Measurements from ENCODE around the gene NLRP11. TPM values are rescaled to one million over a fixed set of nuclear protein-coding genes. Genes with fewer than 3 reads are reported as not detected.

The NLRP11 gene
- total and polyA plus RNA-seq, 2 experiments from 2014 or later: not detected

- TF ChIP-seq ZNF462 (CRISPR knock-in tag; IDR thresholded peaks at IDR 0.05) (no peak), ETS1 (IDR thresholded peaks at IDR 0.05) (no peak)
- TF ChIP-seq, protein P1, sequence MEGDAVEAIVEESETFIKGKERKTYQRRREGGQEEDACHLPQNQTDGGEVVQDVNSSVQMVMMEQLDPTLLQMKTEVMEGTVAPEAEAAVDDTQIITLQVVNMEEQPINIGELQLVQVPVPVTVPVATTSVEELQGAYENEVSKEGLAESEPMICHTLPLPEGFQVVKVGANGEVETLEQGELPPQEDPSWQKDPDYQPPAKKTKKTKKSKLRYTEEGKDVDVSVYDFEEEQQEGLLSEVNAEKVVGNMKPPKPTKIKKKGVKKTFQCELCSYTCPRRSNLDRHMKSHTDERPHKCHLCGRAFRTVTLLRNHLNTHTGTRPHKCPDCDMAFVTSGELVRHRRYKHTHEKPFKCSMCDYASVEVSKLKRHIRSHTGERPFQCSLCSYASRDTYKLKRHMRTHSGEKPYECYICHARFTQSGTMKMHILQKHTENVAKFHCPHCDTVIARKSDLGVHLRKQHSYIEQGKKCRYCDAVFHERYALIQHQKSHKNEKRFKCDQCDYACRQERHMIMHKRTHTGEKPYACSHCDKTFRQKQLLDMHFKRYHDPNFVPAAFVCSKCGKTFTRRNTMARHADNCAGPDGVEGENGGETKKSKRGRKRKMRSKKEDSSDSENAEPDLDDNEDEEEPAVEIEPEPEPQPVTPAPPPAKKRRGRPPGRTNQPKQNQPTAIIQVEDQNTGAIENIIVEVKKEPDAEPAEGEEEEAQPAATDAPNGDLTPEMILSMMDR (conservative IDR thresholded peaks at IDR 0.05; ENCODE audit: low read depth in 2 of 2): no peak
Measured at GRCh38 chr19:55778331-55778730, 53.5 kb downstream of the NLRP11 start (continued).

DNA sequence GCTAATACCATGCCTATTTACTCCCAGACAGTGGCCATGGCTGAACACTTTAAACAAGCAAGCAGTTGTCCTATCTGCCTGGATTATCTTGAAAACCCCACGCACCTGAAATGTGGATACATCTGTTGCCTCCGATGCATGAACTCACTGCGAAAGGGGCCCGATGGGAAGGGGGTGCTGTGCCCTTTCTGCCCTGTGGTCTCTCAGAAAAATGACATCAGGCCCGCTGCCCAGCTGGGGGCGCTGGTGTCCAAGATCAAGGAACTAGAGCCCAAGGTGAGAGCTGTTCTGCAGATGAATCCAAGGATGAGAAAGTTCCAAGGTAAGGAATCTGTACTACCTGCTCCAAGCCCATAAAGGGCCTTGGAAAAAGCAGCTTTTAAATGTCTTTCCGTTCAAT is 54.3 kb downstream of the NLRP11 start:
- no peak for ATAC-seq
- no peak overlapping the region for H3K27ac ChIP-seq (ENCODE audit: low read depth)
- H4K20me1 ChIP-seq (replicated peaks; ENCODE audit: insufficient read depth): no peaks in the 10 kb centered on the region
- no peaks in the 10 kb centered on the region for H3K4me1 Mint-ChIP-seq
- no peaks in the 10 kb centered on the region for H3K79me2 ChIP-seq (replicated peaks; ENCODE audit: insufficient read depth)
- no peaks in the 10 kb centered on the region for H3K4me1 ChIP-seq (ENCODE audit: insufficient read depth)
- no peaks in the 10 kb centered on the region for H3K9me2 ChIP-seq (ENCODE audit: insufficient read depth)
- no peak overlapping the region for H3K4me3 ChIP-seq
- H3K27ac Mint-ChIP-seq: no peak overlapping the region
- peaks cover 80% of the 10 kb centered on the region for H3K9me3 Mint-ChIP-seq
- H3K4me2 ChIP-seq: no peak overlapping the region
- peaks cover 37% of the 10 kb centered on the region; the same call in 2 of the 3 replicates for H3K36me3 Mint-ChIP-seq (ENCODE audit: low read depth)
- H3K27me3 Mint-ChIP-seq (ENCODE audit: insufficient read depth, low read depth, poor library complexity): peaks cover 2% of the 10 kb centered on the region
- no peak overlapping the region for H3K4me3 Mint-ChIP-seq
- H3K36me3 ChIP-seq (ENCODE audit: insufficient read depth): peaks cover 7% of the 10 kb centered on the region
- H2AFZ ChIP-seq: no peak overlapping the region
- H3F3A ChIP-seq (replicated peaks; ENCODE audit: low read depth): no peaks in the 10 kb centered on the region
- DNase-seq (ENCODE audit: low spot score): peak; percentile 12
- no peaks in the 10 kb centered on the region for H3K27me3 ChIP-seq (ENCODE audit: insufficient read depth)
- TF ChIP-seq ZNF462 (CRISPR knock-in tag; IDR thresholded peaks at IDR 0.05): no peak

Data from GM23338 (cell line).